Measurements from ENCODE around the gene FMO2. TPM values are rescaled to one million over a fixed set of nuclear protein-coding genes. Genes with fewer than 3 reads are reported as not detected.
"Not testable (repeated sequence)": the region's sequence is repeated elsewhere in the genome, so short reads cannot be mapped to it uniquely, and the experiment has no call there.

The FMO2 gene
- polyA plus RNA-seq, 5 donors: 12.9 to 32.6 (median 24.9) TPM

- no peak for DNase-seq
Measured at GRCh38 chr1:171217658-171218443, 32.8 kb downstream of the FMO2 start.

DNA sequence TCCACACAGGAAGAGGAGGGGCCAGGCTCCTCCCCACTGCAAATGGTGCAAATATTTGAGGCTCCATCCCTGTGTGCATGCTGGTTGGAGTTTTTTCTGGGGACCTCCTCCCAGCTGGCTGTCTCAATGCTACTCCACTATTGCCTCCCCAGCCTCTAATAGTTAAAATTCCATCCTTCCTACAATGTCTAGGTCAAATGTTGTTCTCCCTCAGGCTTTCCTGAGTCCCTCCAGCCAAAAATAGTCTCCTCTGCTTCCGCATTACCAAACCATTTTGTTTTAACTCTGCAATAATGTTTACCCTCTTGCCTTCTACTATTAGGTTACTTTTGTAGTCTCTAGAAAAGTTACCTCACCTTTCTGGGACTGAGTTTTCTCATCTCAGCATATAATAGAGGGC lies 33.6 kb downstream of the FMO2 start:
- DNase-seq: no peak

- no peak for DNase-seq
Measured at GRCh38 chr1:171219346-171220080, 34.4 kb downstream of the FMO2 start.

DNA sequence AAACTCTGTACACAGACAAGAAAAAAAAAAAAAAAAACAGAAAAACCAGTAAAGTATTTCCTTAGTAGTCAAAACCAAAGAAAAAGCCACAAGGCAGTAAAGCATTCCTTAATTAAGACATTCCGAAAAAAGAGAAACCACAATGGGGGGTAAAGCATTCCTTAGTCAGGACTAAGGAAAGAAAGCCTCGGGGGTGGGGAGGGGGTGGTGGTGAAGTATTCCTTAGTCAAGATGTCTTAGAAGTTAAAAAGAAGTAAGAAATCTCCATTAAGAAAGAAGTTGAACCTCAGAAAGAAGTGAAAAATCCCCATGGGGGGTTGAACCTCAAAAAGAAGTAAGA lies 35.0 kb downstream of the FMO2 start:
- DNase-seq: peak in 1 of 2 donors; percentile 26

GRCh38 chr1:171220581-171221054 lies 35.5 kb downstream of the FMO2 start:
- peak; percentile 82 to 83 for DNase-seq

DNA sequence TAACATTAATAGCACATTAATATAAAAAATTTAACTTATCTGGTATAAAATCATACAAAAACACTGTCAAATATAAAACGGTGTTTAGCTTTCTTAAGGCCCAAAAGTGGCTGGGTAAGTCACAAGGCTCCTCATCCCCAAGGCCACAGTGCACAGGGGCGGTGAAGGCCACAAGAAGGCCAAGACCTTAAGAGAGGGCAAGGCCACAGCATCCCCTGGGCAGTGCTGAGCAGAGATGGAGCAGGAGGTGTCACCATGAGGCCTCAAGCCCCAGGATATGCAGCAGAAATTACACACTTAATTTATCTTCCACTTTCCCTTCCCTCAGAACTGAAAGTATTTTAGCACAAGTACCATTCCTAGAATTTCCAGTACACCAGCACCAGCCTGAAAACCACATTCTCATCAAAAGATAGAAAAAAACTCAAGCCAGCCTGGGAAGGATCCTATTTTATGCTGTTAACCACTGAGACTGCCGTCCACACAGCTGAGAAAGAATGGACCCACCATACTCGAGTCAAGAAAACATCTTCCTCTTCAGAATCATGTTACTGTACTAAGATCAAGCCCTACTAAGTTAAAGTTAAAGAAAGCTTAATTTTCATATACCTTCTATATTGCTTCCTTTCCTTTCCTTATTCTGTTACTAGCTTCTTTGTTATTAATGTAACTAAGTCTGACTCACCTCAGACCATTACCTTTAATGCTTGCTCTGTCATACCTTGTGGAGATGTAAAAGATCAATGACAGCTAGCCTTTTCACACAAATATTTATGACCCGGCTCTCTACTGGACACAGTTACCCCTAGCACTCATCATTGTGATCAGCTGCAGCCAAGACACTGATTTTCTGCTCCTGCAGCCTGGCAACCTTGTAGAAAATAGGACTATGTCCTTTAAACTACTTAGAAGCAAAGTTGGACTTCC lies 36.8 kb downstream of the FMO2 start:
- no peak for DNase-seq

DNA sequence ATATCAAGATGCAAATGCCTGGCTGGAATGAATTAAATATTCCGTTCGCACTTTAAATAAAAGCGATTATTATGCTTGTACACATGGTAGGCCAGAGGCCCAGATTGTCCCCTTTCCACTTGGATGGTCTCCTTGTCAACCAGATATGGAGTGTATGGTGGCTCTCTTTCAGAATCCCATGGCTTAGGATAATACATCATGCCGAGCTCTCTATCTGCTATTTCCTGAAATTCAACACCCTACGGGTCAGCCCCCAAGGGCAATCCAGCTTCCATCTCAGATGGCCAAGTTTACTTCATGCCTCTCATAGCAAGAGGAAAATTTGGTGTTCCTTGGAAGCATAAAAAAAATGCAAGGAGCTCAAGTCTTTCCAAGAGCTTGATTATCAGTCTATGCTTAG lies 37.8 kb downstream of the FMO2 start:
- DNase-seq: no peak

GRCh38 chr1:171224257-171224656 lies 39.2 kb downstream of the FMO2 start:
- not testable (repeated sequence) for DNase-seq

DNA sequence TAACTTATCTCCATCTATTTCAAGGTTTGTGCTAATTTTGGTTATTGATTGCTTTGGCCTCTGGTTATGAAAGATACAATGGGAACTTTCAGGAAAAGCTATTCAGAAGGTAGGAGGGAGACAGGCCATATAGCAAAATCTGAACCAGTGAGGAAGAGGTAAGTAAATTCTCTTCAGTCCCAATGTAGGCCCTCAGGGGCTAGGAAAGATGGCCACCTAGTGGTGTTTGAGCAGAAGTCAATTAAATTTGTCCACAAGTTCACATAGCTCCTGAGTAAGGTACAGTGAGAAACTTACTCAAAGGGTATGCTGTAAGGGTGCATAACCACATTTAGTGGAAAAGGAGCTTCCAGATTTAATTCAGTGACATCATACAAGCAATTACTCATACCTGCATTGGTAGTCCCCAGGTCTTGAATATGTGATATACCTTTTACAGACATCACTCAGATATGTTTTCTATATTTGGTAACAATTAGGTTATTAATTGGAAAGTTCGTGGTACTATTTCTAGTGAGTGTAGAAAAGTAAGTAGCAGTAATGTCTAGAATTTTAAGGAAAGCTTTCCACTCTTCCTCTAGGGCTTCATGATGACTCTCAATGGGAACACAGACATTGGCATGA lies 41.8 kb downstream of the FMO2 start:
- peak; percentile 50 to 53 for DNase-seq

DNA sequence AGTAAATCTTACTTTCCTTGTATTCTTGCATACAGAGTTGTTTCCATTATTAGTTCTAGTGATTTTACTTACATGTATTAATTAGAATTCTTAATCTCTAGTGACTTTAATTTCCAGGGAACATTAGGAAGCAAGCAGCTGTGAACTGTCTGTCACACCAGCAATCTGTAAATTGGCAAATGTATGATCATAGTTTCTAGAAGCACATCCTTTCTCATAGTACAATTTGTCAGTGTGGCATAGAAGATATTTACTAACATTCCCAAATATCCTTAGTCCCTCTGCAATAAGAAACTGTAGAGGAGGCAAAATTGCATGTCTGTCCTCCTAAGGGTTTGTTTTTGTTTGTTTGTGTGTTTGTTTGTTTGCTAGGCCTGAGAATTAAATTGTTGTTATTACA lies 46.2 kb downstream of the FMO2 start:
- DNase-seq: peak; percentile 49 to 55

GRCh38 chr1:171233183-171233582 lies 48.1 kb downstream of the FMO2 start:
- DNase-seq: no peak

DNA sequence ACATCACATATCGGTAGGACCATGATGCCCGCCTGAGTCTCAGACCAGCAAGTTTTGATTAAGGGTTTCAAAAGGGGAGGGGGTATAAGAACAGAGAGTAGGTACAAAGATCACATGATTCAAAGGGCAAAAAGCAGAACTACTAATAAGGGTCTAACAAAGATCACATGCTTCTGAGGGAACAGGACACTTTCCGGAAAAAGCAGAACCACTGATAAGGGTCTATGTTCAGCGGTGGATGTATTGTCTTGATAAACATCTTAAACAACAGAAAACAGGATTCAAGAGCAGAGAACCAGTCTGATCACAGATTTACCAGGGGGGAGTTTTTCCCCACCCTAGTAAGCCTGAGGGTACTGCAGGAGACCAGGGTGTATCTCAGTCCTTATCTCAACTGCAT lies 51.1 kb downstream of the FMO2 start:
- DNase-seq: not testable (repeated sequence)

- no peak for DNase-seq
Measured at GRCh38 chr1:171243878-171244277, 58.8 kb downstream of the FMO2 start.

DNA sequence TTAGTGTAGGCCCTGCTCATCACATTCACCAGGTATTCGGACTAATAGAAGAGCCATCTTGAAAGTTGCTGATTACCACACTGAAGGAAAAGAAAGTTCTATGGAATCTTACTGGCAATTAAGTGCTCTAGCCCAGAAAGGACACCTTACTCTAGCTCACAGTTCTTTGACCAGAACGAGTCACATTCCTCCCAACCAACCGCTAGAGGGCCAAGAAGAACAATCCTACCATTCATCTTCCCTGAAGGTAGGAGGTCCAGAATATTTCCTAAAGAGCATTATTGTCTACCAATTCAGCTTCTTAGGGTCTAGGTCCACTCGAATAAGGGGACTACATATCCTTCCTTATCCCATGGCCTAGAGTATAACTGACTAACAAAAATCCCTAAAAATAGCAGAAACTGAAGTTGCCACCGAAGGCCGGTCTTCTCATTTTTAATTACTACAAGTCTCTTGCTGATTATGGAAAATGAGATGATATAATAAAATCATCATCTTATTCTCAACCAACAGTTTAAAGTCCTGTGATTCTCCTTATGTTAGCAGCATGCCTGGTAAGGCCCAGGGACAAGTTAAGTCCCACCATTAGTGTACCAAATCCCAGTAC lies 60.5 kb downstream of the FMO2 start:
- DNase-seq: no peak

- DNase-seq: no peak
Measured at GRCh38 chr1:171247501-171247900, 62.4 kb downstream of the FMO2 start.

GRCh38 chr1:171248302-171248701 lies 63.2 kb downstream of the FMO2 start, which contains the start of gene FMO1:
Gene FMO1, plus strand, starts transcription at chr1:171248494. Its CDS starts 9,594 bp downstream, at chr1:171258088.
- no peak for DNase-seq

- no peak for DNase-seq
Measured at GRCh38 chr1:171248841-171249240, 63.7 kb downstream of the FMO2 start.

DNA sequence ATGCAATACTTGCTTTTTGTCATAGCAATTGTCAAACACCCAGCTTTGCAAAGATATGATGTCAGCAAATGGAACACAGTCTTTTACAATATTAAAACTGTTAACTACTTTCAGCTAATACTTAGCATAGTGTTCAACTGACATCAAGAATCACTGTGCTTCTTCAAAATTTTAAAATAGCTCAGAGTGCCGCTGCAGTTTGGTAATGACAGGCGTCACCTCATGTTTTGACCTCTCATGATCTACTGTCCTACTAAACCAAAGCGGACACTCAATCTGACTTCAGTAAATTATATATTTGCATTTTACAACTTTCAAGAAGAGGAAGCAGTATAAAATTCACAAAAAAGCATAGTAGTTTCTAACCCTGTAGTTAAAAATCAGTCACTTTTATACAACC lies 65.2 kb downstream of the FMO2 start:
- DNase-seq: no peak

DNA sequence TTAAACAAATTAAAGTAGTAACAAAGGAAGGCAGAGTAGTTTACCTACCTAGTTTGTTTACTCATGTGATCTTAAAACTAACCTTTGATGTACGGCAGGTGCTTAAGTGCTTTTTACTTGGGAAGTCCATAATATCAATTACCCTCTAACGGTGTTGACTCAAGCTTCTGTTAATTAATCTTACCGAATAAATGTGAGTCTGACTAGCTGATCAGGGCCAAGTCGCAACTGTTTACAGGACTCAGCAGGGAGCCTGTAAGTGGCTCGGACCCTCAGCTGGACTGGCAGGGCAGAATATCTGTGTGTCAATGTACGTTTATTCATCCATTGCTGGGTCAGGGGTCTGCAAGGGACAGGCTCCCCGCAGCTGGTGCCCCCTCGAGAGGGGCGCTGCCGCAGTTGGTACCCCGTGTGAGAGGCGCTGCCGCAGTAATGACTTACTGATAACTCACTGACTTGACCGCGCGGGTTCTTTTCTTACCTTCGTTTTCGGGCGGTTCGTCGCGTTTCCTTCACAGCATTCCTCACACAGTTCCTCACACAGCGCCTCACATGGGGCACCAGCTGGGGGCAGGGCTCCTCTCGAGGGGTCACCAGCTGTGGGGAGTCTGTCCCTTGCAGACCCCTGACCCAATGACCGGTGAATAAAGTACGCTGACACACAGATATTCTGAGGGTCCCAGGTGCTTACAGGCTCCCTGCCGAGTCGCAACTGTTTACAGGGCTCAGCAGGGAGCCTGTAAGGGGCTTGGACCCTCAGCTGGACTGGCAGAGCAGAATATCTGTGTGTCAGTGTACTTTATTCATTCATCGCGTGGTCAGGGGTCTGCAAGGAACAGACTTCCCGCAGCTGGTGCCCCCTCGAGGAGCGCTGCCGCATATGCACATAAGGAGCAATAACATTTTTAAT lies 66.2 kb downstream of the FMO2 start:
- peak; percentile 55 to 65 for DNase-seq

- DNase-seq: no peak
Measured at GRCh38 chr1:171251952-171252300, 66.8 kb downstream of the FMO2 start.

All from right lung (tissue), 5 donors.